ENCODE results near the gene ETV2. TPM values are rescaled to one million over a fixed set of nuclear protein-coding genes. Genes with fewer than 3 reads are reported as not detected.

Gene ETV2
- polyA plus RNA-seq, 1 of the 3 experiments (the other 2 are of a cell fraction): 1.6 TPM

DNA sequence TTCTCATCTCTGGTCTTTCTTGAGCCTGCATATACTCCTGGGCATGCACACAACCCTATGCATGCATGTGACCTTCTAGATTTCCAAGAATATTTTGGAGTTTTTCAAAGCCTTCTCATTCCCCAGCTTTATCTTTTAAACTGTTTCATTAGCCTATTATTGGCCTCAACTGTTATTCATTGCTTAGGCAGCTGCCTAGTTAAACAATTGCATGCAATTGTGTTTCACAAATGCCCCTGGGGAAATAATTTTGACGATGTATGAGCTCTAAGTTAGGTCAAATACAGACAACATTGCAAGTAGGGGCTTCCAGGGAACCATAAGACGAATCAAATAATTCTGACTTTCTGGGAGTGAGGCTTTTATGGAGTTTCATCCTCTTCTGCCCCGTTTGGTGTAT is 22.4 kb downstream of the ETV2 start (continued):
- no peak for TF ChIP-seq MXI1 (IDR thresholded peaks at IDR 0.05; ENCODE audit: low read depth, low read length)
- TF ChIP-seq, protein P1, sequence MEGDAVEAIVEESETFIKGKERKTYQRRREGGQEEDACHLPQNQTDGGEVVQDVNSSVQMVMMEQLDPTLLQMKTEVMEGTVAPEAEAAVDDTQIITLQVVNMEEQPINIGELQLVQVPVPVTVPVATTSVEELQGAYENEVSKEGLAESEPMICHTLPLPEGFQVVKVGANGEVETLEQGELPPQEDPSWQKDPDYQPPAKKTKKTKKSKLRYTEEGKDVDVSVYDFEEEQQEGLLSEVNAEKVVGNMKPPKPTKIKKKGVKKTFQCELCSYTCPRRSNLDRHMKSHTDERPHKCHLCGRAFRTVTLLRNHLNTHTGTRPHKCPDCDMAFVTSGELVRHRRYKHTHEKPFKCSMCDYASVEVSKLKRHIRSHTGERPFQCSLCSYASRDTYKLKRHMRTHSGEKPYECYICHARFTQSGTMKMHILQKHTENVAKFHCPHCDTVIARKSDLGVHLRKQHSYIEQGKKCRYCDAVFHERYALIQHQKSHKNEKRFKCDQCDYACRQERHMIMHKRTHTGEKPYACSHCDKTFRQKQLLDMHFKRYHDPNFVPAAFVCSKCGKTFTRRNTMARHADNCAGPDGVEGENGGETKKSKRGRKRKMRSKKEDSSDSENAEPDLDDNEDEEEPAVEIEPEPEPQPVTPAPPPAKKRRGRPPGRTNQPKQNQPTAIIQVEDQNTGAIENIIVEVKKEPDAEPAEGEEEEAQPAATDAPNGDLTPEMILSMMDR (IDR thresholded peaks at IDR 0.05): no peak

DNA sequence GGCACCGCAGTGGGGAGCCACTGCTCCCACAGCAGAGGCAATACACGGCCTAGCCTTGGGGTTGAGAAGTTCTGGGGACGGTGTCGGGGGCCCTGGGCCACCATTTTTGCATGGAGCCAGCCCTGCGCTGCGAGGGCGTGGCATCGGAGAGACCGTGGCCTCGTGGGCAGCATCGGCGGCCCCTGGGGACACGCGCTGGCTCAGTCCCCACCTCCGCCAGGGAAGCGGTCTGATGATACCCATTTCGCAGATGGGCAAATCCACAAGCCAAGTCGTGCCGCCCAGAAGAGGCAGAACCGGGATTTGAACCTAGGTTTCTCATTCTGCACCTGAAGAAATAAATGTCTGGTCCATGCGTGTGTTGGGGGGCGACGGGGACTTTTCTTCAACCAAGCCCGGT is 23.6 kb downstream of the ETV2 start:
- CTCF ChIA-PET: no interaction called here
- peaks cover 16% of the 10 kb centered on the region; the same call in 1 of the 2 replicates for H3K27me3 ChIP-seq (ENCODE audit: insufficient read depth)
- no peaks in the 10 kb centered on the region for H3K9me2 ChIP-seq
- TF ChIP-seq GABPA (IDR thresholded peaks at IDR 0.05; ENCODE audit: low read depth): no peak
- no peak for TF ChIP-seq RFX5 (IDR thresholded peaks at IDR 0.05; ENCODE audit: low read length)
- no peak for TF ChIP-seq RAD21 (IDR thresholded peaks at IDR 0.05; ENCODE audit: low read length)
- no peak for TF ChIP-seq FOSL2 (IDR thresholded peaks at IDR 0.05; ENCODE audit: borderline replicate concordance, low read depth)
- TF ChIP-seq MAX (IDR thresholded peaks at IDR 0.05; ENCODE audit: low read depth): no peak
- no peak for TF ChIP-seq FOXM1 (IDR thresholded peaks at IDR 0.05; ENCODE audit: low read depth)
- TF ChIP-seq NRF1 (IDR thresholded peaks at IDR 0.05; ENCODE audit: low read depth, low read length): no peak
- TF ChIP-seq, protein P2, sequence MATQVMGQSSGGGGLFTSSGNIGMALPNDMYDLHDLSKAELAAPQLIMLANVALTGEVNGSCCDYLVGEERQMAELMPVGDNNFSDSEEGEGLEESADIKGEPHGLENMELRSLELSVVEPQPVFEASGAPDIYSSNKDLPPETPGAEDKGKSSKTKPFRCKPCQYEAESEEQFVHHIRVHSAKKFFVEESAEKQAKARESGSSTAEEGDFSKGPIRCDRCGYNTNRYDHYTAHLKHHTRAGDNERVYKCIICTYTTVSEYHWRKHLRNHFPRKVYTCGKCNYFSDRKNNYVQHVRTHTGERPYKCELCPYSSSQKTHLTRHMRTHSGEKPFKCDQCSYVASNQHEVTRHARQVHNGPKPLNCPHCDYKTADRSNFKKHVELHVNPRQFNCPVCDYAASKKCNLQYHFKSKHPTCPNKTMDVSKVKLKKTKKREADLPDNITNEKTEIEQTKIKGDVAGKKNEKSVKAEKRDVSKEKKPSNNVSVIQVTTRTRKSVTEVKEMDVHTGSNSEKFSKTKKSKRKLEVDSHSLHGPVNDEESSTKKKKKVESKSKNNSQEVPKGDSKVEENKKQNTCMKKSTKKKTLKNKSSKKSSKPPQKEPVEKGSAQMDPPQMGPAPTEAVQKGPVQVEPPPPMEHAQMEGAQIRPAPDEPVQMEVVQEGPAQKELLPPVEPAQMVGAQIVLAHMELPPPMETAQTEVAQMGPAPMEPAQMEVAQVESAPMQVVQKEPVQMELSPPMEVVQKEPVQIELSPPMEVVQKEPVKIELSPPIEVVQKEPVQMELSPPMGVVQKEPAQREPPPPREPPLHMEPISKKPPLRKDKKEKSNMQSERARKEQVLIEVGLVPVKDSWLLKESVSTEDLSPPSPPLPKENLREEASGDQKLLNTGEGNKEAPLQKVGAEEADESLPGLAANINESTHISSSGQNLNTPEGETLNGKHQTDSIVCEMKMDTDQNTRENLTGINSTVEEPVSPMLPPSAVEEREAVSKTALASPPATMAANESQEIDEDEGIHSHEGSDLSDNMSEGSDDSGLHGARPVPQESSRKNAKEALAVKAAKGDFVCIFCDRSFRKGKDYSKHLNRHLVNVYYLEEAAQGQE (IDR thresholded peaks at IDR 0.05; ENCODE audit: low read depth, low read length): no peak
- TF ChIP-seq RXRA (IDR thresholded peaks at IDR 0.05; ENCODE audit: borderline replicate concordance, low read depth): no peak
- no peak for TF ChIP-seq GATA2 (CRISPR knock-in tag; IDR thresholded peaks at IDR 0.05)
- H2AFZ ChIP-seq (ENCODE audit: low read depth): no peak overlapping the region
- no peak overlapping the region for H3K27ac ChIP-seq (ENCODE audit: low read depth in 2 of 2, low read length in 1 of 2)
- H3F3A ChIP-seq (replicated peaks; ENCODE audit: insufficient read depth): no peaks in the 10 kb centered on the region
- DNase-seq: no peak
- WGBS (ENCODE audit: low lambda C conversion rate): 91% methylated on average over 24 of the region's 24 CpGs
- no peak overlapping the region for H3K4me2 ChIP-seq
- H3K4me1 ChIP-seq (ENCODE audit: control insufficient read depth in 1 of 2, insufficient read depth in 2 of 2, low read depth in 1 of 2, low read length in 1 of 2): no peaks in the 10 kb centered on the region
- no peak overlapping the region for H3K4me3 ChIP-seq (ENCODE audit: low read depth in 2 of 2, low read length in 1 of 2)
- H3K36me3 ChIP-seq (replicated peaks in 1 of 2; ENCODE audit: control insufficient read depth in 1 of 2, insufficient read depth in 2 of 2, low read length in 1 of 2): no peaks in the 10 kb centered on the region
- H3K9ac ChIP-seq: no peak overlapping the region
- no peaks in the 10 kb centered on the region for H3K79me2 ChIP-seq (ENCODE audit: insufficient read depth)
- no peaks in the 10 kb centered on the region for H4K20me1 ChIP-seq (ENCODE audit: insufficient read depth)
- POLR2A ChIA-PET: interaction anchor here (1.1 kb wide), 1 partner anchor 17 kb away, joined by 3 read pairs; the partner anchor contains the start of gene COX6B1
- H3K9me3 ChIP-seq: no peaks in the 10 kb centered on the region

Data from SK-N-SH (cell line).